OCI-LY1 (cell line): ENCODE results near the gene EXO1.

Source experiments
- EZH2 ChIP-seq: fragments of 200-600 bp; sonication (generic), shearing (Covaris generic); IDR thresholded peaks from 2 replicates; pipeline ENCODE4 v1.8.0; 2017; ENCODE audit warnings: borderline replicate concordance, mixed run types, mild to moderate bottlenecking, antibody characterized with exemption, low read length, moderate library complexity, mixed read lengths
- TF ChIP-seq, protein P1 (sequence below): fragments of 200-600 bp; sonication (generic), shearing (Covaris generic); IDR thresholded peaks from 2 replicates; pipeline ENCODE4 v1.5.1; 2017; ENCODE audit warnings: mild to moderate bottlenecking, antibody characterized with exemption, low read length, moderate library complexity, mixed read lengths

DNA sequence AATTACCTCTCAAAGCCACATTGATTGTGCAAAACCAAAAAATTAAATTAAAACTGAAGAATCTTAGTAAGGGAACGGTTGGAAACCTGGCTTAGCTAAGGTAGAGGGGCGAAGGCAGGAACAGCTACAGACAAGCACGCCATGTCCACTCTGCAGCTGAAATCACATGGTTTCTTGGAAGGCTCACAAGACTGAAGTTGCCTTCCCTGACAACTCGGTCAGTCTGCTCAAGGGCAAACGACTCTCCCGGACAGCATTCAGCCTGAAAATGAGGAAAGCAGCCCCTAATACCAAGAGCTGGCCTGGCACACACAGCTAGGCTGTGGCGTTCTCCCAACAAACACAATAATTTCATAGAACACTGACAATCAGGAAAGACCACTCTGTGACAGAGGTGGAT, 86.9 kb downstream of the EXO1 start:
- TF ChIP-seq, protein P1, sequence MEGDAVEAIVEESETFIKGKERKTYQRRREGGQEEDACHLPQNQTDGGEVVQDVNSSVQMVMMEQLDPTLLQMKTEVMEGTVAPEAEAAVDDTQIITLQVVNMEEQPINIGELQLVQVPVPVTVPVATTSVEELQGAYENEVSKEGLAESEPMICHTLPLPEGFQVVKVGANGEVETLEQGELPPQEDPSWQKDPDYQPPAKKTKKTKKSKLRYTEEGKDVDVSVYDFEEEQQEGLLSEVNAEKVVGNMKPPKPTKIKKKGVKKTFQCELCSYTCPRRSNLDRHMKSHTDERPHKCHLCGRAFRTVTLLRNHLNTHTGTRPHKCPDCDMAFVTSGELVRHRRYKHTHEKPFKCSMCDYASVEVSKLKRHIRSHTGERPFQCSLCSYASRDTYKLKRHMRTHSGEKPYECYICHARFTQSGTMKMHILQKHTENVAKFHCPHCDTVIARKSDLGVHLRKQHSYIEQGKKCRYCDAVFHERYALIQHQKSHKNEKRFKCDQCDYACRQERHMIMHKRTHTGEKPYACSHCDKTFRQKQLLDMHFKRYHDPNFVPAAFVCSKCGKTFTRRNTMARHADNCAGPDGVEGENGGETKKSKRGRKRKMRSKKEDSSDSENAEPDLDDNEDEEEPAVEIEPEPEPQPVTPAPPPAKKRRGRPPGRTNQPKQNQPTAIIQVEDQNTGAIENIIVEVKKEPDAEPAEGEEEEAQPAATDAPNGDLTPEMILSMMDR: no peak
- no peak for TF ChIP-seq EZH2
